ENCODE data around the gene RAPGEFL1.
"Not testable (repeated sequence)": the region's sequence is repeated elsewhere in the genome, so short reads cannot be mapped to it uniquely, and the experiment has no call there.

The RAPGEFL1 gene

DNA sequence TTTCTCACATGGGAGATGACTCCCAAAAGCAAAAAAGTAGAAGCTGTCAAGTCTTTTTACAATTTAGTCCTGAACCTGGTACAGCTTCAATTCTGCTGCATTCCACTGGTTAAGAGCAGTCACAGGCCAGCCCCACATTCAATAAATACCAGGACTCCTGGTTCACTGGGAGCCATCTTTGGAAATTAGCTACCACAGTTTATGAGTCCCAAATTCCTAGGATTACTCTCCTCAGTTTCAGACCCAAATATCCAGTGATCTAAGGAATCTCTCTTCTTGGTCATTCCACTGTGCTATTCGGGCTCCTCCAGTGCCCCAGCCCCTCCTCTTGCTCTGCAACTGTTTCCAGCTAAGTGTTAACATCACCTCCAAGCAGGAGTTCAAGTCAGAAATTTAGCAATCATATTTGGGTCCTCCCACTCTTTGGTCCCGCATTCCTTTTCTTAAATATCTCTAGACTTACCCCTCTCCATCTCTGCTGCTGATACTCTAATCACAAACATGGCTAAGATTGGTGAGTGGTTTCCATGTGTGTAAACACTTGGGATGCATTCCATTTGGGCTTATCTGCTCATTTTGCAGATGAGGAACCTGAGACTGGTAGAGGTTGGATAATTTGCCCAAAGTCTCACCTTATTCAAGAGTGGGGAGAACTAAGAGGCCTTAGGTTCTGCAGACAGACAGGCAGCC is 32.3 kb downstream of the RAPGEFL1 start:
- no peak overlapping the region for H3K4me3 ChIP-seq (ENCODE audit: low read length)
- TF ChIP-seq ZNF274 (IDR thresholded peaks at IDR 0.05; ENCODE audit: low read depth, low read length), result no peak

DNA sequence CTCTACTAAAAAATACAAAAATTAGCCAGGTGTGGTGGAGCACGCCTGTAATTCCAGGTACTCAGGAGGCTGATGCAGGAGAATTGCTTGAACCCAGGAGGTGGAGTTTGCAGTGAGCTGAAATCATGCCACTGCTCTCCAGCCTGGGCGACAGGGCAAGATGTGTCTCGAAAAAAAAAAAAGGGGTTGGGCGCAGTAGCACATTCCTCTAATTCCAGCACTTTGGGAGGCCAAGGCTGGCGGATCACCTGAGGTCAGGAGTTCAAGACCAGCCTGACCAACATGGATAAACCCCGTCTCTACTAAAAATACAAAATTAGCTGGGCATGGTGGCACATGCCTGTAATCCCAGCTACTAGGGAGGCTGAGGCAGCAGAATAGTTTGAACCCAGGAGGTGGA is 36.6 kb downstream of the RAPGEFL1 start:
- not testable (repeated sequence) for H3K4me3 ChIP-seq (ENCODE audit: low read length)

DNA sequence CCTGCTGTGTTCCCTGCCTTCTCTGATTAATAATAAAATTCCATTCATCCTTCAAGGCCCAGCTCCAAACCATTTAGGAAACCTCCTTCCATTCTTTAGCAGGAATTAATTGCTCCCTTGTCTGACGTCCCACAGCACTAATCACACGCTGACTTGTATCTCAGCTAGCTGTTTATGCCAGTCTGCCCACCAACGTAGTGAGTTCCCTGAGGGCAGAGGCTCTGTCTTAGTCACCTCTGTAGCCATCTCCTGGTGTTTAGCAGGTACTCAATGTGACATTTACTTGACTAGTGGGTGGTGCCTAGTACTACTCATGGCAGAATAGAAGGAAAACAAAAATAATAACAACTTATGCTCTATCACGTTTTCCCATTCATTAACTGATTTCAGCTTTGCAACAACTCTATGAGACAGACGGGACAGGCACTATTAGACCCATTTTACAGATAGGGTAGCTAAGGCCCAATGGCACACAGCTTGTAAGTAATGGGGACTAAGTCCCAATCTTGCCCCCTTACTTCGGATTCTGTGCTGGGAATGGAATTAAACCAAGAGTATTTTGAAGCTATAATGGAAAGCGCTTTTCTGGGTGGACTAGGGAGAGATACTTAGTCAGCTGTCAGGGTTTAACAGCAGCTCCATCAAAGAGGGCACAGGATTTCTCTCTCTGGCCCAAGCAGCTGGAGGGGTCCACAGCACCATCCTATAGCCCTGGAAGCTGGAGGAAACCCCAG is 40.9 kb downstream of the RAPGEFL1 start:
- peak overlapping the region; percentile 61; the same call in 1 of the 2 replicates for H3K4me3 ChIP-seq (ENCODE audit: low read length)
- TF ChIP-seq ZNF274 (IDR thresholded peaks at IDR 0.05; ENCODE audit: low read depth, low read length), result no peak

DNA sequence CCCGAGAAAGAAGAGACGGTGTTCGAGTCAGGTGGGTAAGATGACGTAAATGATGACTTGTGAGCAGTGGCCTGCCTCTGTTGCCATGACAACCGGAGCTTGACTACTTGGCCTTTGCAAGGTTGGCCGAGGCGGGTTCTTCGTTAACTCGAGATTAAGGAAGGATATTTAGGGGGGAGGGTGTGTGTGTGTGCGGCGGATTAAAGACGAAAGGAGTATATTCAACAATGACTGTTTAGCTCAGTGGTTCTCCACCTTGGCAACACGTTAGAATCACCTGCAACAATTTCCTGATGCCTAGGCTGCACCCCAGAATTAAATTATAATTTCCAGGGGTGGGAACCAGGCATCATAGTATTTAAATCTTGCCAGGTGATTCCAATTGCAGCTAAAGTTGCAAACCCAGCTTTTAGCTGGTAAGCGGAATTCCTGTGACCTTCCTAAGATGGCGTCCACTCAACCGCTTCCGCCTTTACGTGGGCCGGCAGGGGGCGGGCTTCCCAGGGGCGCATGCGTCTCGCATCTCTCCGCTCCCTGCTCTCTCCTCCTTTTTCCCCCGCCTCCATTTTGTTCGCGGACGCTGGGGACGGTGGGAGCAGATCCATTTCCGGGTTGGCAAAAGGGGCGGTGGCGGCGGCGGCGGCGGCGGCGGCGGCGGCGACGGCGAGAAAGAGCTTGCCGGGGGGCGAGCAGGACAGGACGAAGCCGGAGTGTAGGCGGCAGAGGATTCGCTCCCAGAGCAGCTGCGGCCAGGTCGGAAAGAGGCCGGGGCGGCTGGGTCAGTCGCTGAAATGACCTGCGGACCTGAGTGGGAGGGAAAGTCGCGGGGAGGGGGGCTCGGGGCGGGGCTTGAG is 41.7 kb downstream of the RAPGEFL1 start, which contains the start of gene WIPF2:
TSS of gene WIPF2 (plus strand) at position 565 of the 854 bp plus-strand sequence. CDS start 37,156 bp downstream, outside the sequence.
- peak within 1 kb of the TSS; percentile 100 for H3K4me3 ChIP-seq (ENCODE audit: low read length)
- no peak for TF ChIP-seq ZNF274 (IDR thresholded peaks at IDR 0.05; ENCODE audit: low read depth, low read length)

DNA sequence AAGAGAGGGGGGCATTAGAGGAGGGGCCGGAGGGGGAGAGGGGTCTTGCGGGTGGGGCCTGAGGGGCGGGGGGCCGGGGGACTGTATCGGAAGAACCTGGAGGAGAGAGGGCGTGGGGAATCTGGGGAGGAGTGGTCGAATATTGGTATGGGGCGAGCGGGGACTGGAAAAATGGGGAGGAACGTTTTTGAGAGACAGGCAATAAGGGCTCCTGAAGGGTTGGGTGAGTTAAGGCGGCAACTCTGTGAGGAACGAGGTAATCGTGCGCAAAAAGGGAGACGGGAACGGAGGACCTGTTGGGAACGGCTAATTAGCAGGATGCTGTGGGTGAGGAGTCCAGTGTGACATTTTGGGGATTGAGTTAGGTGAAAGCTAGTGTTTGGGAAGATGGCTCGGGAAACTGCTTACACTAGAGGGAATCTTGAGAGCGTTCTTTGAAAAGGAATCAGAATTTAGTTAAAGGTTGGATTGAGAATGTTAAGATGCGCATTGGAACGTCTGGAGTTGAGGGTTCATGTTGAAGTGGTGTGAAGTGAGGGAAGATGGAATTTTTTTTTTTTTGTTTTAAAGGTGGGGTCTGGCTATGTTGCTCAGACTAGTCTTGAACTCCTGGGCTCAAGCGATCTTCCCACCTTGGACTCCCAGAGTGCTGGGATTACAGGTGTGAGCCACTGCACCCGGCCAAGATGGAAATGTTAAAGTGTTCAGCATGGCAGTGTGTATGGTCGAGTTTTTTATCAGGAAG is 42.5 kb downstream of the RAPGEFL1 start:
- no peak for TF ChIP-seq ZNF274 (IDR thresholded peaks at IDR 0.05; ENCODE audit: low read depth, low read length)
- peak overlapping the region; percentile 100 for H3K4me3 ChIP-seq (ENCODE audit: low read length)

DNA sequence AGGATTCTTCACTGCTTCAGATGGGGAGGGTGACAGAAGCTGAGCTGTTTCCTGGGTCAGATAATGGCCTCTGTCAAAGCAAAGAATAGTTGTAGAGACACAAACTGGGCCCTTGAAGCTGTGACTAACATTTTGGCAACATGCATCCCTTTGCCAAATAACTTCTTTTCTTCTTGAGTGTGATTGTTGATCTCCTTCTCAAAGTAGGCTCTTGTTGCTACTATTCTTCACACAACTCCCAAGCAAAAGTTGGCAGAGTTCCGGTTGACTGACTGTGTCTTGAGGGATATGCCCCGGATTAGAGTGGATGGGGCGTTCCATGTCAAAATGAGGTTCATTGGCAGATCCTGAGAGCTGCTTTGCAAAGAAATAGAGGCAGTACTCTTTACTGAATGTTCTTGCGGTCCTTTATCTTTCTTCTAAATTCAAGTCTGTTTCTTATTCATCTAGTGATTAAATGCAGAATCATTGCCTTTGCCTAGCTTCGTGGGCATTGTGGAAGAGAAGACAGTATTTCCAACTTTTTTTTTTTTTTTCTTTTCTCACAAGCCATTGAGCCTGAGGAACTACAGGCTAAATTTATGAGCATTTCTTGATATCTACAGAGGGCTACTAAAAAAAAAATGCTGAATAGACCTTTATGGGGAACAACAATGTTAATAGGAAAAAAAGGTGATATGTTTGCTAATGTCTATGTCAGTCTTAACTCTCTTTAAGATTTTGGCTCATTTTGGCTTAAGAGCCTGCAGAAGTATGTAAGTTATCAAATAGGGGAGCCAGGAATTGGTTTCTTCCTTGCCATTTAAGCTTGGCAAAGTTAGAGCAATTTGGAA is 47.7 kb downstream of the RAPGEFL1 start:
- TF ChIP-seq ZNF274 (IDR thresholded peaks at IDR 0.05; ENCODE audit: low read depth, low read length), result no peak
- no peak overlapping the region for H3K4me3 ChIP-seq (ENCODE audit: low read length)

DNA sequence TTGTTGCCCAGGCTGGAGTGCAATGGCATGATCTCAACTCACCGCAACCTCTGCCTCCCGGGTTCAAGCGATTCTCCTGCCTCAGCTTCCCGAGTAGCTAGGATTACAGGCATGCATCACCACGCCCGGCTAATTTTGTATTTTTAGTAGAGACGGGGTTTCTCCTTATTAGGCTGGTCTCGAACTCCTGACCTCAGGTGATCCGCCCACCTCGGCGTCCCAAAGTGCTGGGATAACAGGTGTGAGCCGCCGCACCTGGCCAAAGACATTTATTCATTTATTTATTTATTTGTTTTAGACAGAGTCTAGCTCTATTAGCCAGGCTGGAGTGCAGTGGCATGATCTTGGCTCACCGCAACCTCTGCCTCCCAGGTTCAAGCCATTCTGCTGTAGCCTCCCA is 51.9 kb downstream of the RAPGEFL1 start:
- not testable (repeated sequence) for H3K4me3 ChIP-seq (ENCODE audit: low read length)

DNA sequence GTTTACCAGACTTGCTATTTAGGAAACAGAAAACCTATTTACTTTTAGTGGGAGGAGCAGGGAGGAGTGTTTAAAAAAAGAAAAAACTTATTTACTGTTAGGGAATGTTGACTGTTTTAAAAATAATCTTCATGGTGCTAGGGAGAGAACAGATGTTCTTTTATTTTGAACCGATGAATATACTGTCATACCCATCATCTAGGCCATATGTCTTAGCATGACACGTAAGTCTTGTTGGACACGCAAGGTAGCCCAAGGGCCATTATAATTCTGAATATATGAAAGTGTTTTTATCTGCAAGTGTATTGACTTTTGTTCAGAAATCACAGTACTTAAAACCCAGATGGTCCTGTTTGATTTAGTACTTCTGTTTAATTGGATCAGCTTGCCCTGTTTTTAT is 53.4 kb downstream of the RAPGEFL1 start:
- no peak overlapping the region for H3K4me3 ChIP-seq (ENCODE audit: low read length)
- no peak for TF ChIP-seq ZNF274 (IDR thresholded peaks at IDR 0.05; ENCODE audit: low read depth, low read length)

DNA sequence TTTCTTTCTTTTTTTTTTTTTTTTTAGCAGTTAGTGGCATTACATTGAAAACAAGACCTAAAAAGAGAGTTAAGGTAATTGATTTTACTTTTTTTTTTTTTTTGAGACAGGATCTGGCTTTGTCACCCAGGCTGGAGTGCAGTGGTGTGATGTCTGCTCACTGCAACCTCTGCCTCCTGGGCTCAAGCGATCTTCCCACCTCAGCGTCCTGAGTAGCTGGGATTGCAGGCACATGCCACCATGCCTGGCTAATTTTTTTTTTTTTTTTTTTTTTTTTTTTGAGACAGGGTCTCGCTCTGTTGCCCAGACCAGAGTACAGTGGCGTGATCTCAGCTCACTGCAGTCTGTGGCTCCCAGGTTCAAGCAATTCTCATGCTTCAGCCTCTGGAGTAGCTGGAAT is 54.7 kb downstream of the RAPGEFL1 start:
- H3K4me3 ChIP-seq (ENCODE audit: low read length), result not testable (repeated sequence)

DNA sequence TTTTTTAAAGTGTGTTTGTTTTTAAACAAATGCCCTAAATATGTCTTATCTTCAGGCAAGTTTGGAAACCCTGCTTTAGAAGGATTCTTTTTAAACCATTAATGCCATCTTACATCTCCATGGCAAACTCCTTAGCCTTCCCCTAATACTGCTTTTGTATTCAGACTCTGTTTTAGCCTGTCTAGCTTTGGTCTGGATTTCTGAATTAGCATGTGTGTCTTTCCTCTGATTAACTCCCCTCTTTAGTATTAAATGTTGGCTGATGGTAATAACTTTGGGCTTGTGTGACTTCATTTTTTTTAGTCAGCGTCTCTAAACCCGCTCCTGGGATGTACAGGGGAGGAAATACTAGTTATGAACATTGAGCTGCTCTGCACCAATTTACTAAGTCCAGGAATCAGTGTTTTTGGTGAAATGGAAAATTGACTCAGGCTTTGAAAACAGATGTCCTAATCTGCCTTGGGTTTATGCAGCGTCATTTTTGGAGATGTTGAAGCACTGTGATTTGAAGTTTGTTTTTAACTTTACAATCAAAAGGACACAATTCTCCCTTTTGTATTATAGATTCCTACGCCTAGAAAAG is 64.1 kb downstream of the RAPGEFL1 start:
- TF ChIP-seq ZNF274 (IDR thresholded peaks at IDR 0.05; ENCODE audit: low read depth, low read length), result no peak
- H3K4me3 ChIP-seq (ENCODE audit: low read length), result no peak overlapping the region

DNA sequence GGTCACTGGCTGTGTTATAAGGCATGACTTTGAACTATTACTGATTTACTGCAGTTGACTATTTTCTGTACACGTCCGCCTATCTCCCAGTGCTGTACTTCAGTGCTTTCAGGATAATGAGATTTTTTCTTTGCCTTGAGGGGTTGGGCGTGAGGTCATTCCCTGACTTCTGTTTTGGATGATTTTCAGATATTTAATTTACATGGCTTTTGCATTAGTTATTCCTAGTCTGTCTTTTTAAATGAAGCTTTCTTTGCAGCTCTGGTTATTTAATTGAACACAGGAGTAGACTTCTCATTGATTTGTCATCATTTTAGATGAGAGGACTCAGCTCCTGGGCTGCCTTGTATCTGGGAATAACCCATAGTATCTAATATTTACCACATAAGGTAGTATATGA is 65.5 kb downstream of the RAPGEFL1 start:
- H3K4me3 ChIP-seq (ENCODE audit: low read length), result no peak overlapping the region
- no peak for TF ChIP-seq ZNF274 (IDR thresholded peaks at IDR 0.05; ENCODE audit: low read depth, low read length)

DNA sequence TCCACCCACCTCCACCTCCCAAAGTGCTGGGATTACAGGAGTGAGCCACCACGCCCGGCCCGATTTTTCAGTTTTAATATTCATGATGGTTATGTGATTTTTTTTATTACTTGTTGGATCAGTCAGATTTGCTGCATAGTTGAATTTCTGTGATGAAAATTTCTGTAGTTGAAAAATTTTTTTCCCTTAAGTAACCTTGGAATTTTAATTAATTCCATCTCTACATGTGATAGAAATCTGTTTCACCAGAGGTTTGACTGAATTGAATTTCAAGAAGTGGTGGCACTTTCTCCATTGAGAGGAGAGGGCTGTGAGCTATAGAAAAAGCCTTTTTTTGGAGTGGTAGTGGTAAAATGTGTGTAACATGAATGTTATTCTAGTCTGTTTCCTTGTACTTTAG is 66.5 kb downstream of the RAPGEFL1 start:
- no peak overlapping the region for H3K4me3 ChIP-seq (ENCODE audit: low read length)
- TF ChIP-seq ZNF274 (IDR thresholded peaks at IDR 0.05; ENCODE audit: low read depth, low read length), result no peak

DNA sequence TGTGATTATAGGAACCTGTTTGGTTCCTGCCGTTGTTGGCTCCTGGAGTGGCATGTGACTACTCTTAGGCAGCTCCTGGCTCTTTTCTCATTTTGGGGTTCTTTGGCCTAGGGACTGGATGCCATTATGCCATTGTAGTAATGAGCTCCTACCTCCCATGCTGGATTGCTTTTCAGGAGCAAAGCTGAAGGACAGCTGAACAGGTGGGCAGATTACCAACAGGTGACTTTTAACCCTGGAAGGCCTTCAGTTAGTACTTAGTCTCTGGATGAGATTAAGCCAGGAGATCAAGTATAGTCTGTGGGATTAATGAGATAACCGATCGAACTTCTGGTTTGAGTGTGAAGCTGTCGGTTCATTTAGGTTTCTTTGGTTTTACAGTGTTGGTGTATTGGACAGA is 67.0 kb downstream of the RAPGEFL1 start:
- TF ChIP-seq ZNF274 (IDR thresholded peaks at IDR 0.05; ENCODE audit: low read depth, low read length), result no peak
- no peak overlapping the region for H3K4me3 ChIP-seq (ENCODE audit: low read length)
